Stimulated activated CD4-positive, alpha-beta T cell treated with anti-CD3 and anti-CD28 coated beads, Interleukin-2, amount 100 ng/mL, for 24 hours (primary cell): ENCODE results near the gene CEP126.
"Not testable (repeated sequence)": the region's sequence is repeated elsewhere in the genome, so short reads cannot be mapped to it uniquely, and the experiment has no call there.

Experiments
- DNase-seq, 2 donors: peaks; one replicate each; pipeline ENCODE4 v3.0.0-alpha.2; 2020

The CEP126 gene

GRCh38 chr11:101940901-101941520 is 26.2 kb downstream of the CEP126 start:
- no peak for DNase-seq

- DNase-seq: no peak
Measured at GRCh38 chr11:101944923-101945322, 30.1 kb downstream of the CEP126 start.

- DNase-seq: no peak
Measured at GRCh38 chr11:101945448-101945847, 30.6 kb downstream of the CEP126 start.

- DNase-seq: no peak
Measured at GRCh38 chr11:101949680-101950220, 34.9 kb downstream of the CEP126 start.

GRCh38 chr11:101955278-101955677 is 40.5 kb downstream of the CEP126 start:
- DNase-seq: no peak

GRCh38 chr11:101955701-101956100 is 40.9 kb downstream of the CEP126 start:
- DNase-seq: no peak

- no peak for DNase-seq
Measured at GRCh38 chr11:101960231-101960630, 45.4 kb downstream of the CEP126 start.

GRCh38 chr11:101964200-101964599 is 49.4 kb downstream of the CEP126 start:
- DNase-seq: not testable (repeated sequence)

- DNase-seq: no peak
Measured at GRCh38 chr11:101974255-101974654, 59.4 kb downstream of the CEP126 start.

GRCh38 chr11:101974771-101975170 is 60.0 kb downstream of the CEP126 start:
- DNase-seq: no peak

- DNase-seq: no peak
Measured at GRCh38 chr11:101975734-101976133, 60.9 kb downstream of the CEP126 start.

- no peak for DNase-seq
Measured at GRCh38 chr11:101987370-101987769, 72.6 kb downstream of the CEP126 start.

GRCh38 chr11:101993172-101993571 is 78.4 kb downstream of the CEP126 start:
- no peak for DNase-seq

GRCh38 chr11:101994052-101994469 is 79.3 kb downstream of the CEP126 start:
- not testable (repeated sequence) for DNase-seq

GRCh38 chr11:101996111-101996510 is 81.3 kb downstream of the CEP126 start:
- no peak for DNase-seq

- DNase-seq: no peak
Measured at GRCh38 chr11:102001657-102002338, 87.0 kb downstream of the CEP126 start.

GRCh38 chr11:102004220-102004619 is 89.4 kb downstream of the CEP126 start:
- DNase-seq: no peak

- DNase-seq: no peak
Measured at GRCh38 chr11:102005306-102005705, 90.5 kb downstream of the CEP126 start.

- DNase-seq: no peak
Measured at GRCh38 chr11:102006835-102007566, 92.2 kb downstream of the CEP126 start.

- no peak for DNase-seq
Measured at GRCh38 chr11:102007567-102008437, 93.0 kb downstream of the CEP126 start.

GRCh38 chr11:102010776-102011494 is 96.1 kb downstream of the CEP126 start:
- no peak for DNase-seq

- no peak for DNase-seq
Measured at GRCh38 chr11:102012946-102013345, 98.1 kb downstream of the CEP126 start.
